Stimulated activated CD4-positive, alpha-beta T cell treated with anti-CD3 and anti-CD28 coated beads, TNF-alpha, amount 100 ng/mL, for 4 hours (primary cell): ENCODE results near the gene ITPK1.

Experiments used
- DNase-seq, 3 experiments: peaks; one replicate each; pipeline ENCODE4 v3.0.0-alpha.2; 2020; ENCODE audit warnings: low read depth in 3 of 3

The ITPK1 gene

GRCh38 chr14:93028724-93029076, 87.0 kb downstream of the ITPK1 start:
- no peak for DNase-seq

DNA sequence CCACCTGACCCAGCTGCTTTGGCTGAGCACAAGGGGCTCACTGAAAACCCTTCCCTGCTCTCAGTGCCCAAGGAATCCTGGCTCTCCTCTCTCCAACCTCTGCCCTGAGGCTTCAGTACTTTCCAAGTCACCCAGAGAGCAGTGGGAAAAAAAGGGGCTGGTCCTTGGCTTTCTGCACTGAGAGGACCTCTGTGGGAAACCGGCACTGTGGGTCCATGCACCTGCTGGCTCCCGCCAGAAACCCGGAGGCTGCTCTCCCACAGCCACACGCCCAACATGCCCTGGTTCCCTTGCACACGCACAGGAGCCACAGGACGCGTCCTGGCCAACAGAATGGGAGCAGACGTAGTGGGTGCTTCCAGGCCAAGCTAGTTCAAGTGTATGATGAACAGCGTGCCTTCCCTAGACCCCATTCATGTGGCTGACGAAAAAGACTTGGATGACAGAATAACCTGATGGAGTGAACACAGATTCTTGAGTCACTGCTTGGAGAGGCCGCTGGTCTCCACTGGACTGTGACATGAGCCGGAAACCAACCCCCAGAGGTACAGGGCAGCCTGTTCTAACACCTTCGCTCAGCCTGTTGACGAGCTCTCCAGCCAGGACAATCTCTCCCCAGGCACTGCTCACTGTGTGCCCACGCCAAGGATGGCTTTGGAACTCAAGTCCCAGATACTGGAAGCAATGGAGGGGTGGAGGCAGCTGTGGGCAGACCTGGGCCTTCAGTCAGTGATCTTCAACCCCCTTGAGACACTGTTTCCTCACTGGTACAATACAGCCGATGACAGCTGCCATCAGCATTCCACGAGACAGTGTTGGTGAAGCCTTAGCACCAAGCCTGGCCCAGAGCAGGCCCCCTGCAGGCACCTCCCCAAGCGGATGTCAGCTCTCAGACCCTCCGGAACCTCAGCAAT, 87.7 kb downstream of the ITPK1 start:
- no peak for DNase-seq

- DNase-seq = no peak
These were observed 89.4 kb downstream of the ITPK1 start for GRCh38 chr14:93026339-93026738.

DNA sequence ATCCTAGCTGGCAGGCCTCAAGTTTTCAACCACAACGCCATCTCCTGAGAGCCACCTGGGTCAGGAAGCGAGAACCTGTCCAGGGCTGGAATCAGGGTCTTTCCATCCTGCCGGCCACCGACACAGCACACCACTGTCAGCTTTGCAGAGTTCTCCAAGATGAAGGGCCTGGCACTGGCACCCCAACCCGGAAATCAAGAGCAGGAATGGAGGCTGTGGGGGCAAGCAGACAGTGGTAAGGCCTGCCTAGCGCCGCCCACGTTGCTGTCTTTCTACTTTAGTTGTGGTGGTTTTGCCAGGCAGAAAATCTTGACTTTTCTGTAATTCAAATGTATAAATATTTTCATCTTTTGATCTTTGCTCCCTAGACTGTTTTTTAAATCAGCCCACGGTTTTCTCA, 90.7 kb downstream of the ITPK1 start:
- no peak for DNase-seq

DNA sequence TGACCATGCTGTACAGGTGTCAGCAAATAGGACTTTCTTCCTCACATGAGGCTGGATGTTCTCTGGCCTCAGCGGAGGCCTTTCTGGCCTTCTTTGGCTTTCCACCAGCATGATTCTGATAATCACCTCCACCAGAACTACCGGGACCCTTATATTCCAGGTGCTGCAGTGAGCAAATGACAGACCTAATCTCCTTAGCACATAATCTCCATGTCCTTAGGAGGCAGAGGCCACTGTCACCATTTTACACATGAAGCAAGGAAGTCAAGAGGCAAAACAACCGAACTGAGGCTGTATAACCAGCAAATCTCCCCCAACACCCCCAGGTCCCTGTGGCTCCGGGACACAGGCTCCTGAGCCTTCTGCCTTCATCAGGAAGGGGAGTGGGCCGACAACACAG, 91.2 kb downstream of the ITPK1 start:
- no peak for DNase-seq

DNA sequence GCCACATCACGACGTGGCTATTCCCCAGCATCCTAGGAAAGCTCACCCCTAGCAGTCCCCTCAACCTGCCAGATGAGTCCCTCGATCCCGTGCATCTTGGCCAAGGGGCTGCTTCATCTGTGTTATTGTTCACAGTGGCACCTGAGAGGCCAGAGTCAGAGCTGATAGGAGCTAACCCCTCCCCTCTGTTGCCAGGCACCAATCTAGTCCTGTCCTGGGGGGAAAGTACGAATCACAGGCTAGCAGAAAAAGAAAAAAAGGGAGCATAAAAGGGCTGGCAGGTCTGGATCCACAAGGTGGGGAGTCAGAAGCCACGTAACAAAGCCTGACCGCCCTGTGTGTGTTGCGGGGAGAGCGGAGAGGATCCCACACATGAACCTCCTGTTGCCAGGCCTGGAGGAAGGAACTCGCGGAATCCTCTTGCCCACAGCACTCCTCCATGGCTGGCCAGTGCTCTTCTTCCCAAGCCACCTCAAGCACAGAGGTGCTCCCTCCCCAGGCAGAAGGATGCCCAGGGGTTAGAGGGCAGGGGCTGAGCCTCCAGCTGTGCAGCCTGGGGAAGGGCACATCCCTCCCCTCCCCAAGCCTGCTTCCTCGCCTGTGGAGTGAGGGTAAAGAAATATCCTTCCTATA, 91.8 kb downstream of the ITPK1 start:
- DNase-seq = no peak

DNA sequence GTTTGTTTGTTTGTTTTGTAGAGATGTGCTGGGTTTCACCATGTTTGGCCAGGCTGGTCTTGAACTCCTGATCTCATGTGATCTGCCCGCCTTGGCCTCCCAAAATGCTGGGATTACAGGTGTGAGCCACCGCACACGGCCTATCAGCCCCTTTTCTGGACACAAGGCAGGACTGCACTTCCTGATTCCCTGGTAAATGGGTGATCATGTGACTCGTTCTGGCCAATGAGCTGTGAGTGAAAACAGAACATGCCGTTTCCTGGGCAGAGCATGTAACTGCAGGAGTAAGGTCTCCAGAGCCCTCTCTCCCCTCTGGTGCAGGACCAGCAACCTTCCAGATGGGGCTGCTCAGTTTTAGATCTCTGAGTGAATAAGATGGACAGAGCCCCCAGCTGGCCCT, 92.7 kb downstream of the ITPK1 start:
- DNase-seq = no peak

- DNase-seq = no peak
These were observed 95.8 kb downstream of the ITPK1 start for GRCh38 chr14:93019970-93020369.

DNA sequence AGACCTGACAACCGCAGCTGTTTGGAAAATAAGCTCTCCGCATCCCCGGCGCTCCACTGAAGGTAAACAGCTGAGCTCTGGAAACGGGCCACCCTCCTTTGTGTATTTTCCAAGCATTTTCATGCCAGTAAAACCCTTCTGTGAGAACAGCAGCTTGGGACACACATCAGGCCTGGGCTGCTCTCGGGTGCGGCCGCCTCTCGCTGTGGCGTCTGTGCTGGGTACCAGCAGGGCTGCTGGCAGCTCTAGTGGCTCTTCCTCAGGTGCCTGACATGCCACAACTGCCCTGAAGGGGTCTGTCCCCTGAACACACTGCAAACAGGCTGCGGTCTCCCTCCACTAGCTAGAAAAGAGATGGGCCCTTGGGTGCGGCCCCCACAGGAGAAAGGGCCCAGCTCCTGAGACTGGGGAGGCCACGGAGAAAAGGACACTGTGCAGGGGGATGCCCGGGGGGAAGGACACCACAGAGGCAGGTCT, 96.3 kb downstream of the ITPK1 start:
- DNase-seq = no peak

DNA sequence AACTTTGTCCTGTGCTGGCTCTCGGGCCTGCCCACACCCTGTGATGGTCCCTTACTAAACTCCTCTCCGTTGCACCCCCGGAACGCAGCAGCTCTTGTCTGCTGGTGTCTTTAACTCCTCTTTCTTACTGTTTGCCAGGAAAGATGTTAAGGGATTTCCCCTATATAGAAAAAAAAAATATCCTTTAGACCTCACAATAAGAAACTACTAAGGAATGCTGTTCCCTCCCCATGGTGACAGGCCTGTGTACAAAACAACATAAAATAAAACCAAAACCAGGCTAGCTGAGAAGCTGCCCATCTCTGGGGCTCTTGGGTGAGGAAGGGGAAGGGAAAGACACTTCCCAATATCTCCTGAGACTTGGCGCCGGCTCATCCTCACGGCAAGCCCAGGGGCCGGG, 97.4 kb downstream of the ITPK1 start:
- no peak for DNase-seq

- DNase-seq = no peak
These were observed 97.8 kb downstream of the ITPK1 start for GRCh38 chr14:93017898-93018297.

DNA sequence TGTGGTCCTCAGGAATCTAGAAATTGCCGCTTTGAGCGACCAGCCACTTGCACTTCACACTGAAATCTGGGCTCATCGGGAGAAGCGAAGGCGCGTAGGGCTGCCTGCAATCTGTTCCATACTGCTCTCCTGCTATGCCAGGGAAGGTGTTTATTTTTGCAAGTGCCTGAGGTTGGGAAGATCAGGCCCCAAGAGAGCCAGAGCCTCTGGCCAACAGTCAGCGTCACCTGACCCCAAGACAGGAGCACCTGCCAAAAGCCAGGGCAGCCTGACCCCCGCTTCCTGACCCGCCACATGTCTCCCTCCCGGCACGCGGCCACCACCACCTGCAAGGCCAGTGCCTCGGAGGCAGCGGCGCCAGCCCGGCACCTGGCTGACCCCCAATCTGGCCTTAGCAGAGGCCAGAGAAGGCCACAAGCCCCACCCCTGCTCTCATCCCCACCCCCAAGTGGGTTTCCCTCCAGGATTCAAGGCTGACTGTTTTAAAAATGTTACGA, 98.4 kb downstream of the ITPK1 start:
- no peak for DNase-seq

DNA sequence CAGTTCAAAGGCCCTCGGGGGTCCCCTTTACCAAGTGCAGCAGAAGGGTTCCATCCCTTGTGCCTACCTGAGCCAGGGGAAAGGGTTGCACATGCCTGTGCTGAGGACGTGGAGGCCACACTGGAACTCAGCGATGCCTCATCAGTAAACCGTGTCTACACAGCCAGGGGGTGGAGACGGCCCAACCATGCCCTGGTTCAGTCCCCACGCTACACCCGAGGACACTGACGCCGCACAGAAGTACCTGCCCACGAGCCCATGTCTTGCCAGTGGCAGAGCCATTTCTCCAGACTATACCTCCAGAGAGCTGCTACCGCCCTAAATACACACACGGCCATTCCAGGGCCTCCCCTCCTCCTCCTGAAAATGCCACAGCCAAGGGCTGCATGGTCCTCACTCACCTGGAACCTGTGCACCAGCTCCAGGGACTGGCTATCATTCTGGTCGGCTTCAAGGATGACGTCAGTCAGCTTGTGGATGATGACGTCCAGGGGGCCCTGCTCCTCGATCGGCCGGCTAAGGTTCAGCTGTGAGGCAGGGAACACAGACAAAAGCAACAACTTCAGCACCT, 99.4 kb downstream of the ITPK1 start:
- DNase-seq = no peak

DNA sequence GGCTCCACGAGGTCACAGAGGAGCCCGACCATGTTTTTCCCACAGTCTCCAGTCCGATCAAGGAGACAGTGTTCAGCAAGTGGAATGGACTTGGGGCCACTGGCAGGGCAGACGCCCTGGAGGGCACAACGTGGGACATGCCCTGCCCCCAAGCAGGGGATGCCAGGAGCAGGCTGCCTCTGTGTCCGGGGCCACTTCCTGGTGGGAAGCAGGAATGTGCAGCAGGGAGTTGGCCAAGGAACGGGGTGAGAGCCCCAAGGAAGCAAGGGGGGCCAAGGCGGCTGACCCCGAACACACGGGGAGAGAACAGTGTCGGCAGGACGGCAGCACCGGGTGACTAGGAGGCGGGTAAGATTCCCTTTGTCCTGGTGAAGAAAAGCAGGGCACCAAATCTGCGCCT, 100.2 kb downstream of the ITPK1 start:
- no peak for DNase-seq

DNA sequence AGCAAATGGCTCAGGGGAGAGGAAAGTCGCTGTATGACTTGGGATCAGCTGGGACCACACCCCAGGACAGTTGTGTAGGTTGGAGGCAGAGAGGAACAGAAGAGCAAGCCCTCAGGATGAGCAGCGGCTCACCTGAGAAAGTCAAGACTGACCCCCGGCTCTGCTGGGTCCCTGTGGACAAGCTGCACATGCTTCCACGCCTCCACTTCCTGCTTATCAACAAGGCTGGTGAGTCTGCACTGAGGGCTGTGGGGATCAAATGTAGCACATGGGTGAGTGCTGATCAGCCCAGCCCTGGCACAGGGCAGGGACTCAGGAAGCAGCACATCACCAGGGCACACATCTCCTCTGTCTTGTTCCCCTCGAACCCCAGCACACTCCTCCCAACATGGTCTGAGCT, 100.7 kb downstream of the ITPK1 start:
- no peak for DNase-seq

DNA sequence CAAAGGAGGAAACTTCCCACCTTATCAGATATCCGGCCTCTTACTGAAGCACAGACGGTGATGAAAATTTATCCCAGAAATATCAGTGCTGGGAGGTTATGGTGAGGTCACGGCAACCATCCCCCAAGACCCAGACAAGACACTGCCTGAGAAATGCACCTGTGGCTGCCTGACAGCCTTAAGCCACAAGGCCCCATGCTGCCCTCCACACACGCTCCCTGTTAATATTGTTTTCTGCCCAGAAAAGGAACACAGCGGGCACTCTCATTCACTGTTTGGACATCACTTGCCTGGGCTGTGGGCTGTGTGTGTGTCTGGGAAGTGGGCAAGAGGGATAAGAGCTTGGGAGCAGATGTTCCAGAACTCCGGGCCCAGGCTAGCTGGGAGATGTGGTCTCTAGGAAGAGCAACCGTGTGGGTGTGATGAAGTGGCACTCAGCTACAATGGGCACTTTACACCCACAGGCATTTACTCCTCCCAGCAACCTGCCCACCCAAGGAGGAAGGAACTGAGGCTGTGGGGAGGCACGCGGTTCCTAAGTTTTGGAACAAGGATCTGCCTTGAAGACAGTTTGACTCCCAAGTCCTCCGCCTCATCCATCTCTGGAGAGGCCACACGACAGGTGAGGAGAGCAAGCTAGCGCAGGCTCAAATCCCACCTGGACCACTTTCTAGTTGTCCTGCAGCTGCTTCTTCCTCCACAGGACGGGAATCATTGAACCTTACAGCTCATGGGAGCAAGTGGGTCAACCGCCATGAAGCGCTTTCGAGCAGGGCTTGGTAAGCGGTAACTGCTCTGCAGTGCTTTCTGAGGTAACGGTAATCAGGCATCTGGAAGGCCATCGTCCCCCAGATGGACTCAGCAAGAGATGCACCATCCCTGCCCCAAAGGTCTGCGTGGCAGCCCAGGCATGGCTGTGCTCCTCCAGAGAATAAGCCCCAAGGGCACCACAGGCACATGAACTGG, 101.4 kb downstream of the ITPK1 start:
- DNase-seq = no peak

- DNase-seq = no peak
These were observed 102.6 kb downstream of the ITPK1 start for GRCh38 chr14:93012951-93013719.

DNA sequence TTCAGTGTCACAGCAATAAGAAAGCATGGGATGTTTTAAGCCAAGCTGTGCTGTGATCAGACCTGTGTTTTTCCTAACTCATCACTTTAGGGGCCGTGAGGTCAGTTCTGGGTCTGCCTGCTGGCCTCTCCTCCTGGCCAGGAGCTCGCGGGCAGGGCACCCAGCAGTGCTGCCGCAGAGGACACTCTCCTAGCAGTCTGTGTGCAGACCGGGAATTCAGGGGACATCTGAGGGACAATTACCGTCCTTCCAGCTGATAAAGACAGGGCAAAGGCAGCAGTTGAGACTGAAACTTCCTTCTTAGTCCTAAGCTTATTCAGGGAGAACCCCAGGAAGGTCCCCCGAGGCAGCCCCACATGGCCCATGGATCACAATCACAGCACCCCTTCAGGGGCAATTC, 103.2 kb downstream of the ITPK1 start:
- no peak for DNase-seq

- no peak for DNase-seq
These were observed 103.9 kb downstream of the ITPK1 start for GRCh38 chr14:93011650-93012325.

DNA sequence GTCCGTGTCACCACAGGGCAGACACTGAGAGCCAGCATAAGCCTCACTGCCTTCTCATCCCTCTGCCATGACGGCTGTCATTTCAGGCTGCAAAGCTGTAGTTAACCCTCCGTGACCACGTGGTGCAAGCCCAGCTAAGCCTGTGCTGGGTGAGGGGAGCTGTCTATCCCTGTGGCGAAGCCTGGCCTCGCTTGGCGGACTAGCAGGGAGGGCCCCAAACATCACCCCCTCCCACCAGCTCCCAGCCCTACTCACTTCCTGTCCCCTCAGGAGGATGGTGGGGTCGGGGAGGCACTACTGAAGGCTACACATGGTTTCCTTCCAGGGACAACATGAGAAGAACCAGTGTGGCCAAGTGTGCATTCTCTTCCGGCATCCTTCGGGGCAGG, 104.6 kb downstream of the ITPK1 start:
- DNase-seq = no peak
